Dermis microvascular lymphatic vessel endothelial cell (primary cell): Measurements from ENCODE around the gene CIAO2B. TPM values are rescaled to one million over a fixed set of nuclear protein-coding genes. Genes with fewer than 3 reads are reported as not detected.
"Not testable (repeated sequence)": the region's sequence is repeated elsewhere in the genome, so short reads cannot be mapped to it uniquely, and the experiment has no call there.

Source experiments
- DNase-seq, 2 donors: peaks; one replicate each; pipeline versions ENCODE4 v3.0.0 to v3.0.0-alpha.2; 2010; ENCODE audit warnings: low read depth in 2 of 2
- total RNA-seq: library from RNA; depleted of rRNA; stranded (reverse); fragments of >200 nt; gene quantifications from 2 replicates; pipeline ENCODE4 v1.2.1, GENCODE V29; 2014

Gene CIAO2B
- total RNA-seq, result 135 and 156 TPM in 2 replicates

- DNase-seq, result peak; percentile 78 to 87
Observed at GRCh38 chr16:66934138-66934838, at the start of gene CIAO2B. TSS of gene CIAO2B (minus strand) at chr16:66934402. CDS start at chr16:66934364, 38 bp downstream.

GRCh38 chr16:66983033-66983432 is 48.8 kb upstream of the CIAO2B start:
- no peak for DNase-seq

GRCh38 chr16:66979011-66979717 is 45.0 kb upstream of the CIAO2B start:
- no peak for DNase-seq

GRCh38 chr16:66977341-66978113 is 43.3 kb upstream of the CIAO2B start:
- DNase-seq, result peak; percentile 70 to 82

GRCh38 chr16:66976746-66977145 is 42.5 kb upstream of the CIAO2B start:
- no peak for DNase-seq

DNA sequence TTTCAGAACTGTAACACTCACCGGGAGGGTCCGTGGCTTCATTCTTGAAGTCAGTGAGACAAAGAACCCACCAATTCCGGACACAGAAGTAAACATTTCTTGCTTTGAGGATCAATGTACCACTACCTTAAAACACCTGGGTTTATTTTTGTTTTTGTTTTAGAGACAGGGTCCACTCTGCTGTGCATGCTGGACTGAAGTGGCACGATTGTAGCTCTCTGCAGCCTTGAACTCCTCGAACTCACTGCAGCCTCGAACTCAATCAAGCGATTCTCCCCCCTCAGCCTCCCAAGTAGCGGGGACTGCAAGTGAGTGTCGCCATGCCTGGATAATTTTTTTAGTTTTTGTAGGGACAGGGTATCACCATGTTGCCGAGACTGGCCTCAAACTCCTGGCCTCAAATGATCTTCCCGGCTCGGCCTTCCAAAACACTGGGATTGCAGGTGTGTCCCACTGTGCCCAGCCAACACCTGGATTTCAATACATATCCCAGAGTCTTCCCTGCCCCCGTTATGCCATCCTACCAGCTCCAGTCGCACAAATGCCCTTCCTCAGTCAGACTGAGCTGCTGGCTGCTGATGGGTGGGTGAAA is 41.2 kb upstream of the CIAO2B start:
- no peak for DNase-seq

DNA sequence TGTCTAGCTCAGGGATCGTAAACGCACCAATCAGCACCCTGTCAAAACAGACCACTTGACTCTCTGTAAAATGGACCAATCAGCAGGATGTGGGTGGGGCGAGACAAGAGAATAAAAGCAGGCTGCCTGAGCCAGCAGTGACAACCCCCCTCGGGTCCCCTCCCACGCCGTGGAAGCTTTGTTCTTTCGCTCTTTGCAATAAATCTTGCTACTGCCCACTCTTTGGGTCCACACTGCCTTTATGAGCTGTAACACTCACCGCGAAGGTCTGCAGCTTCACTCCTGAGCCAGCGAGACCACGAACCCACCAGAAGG is 40.7 kb upstream of the CIAO2B start:
- DNase-seq, result not testable (repeated sequence)

- not testable (repeated sequence) for DNase-seq
Observed at GRCh38 chr16:66974156-66974931, 40.1 kb upstream of the CIAO2B start.

DNA sequence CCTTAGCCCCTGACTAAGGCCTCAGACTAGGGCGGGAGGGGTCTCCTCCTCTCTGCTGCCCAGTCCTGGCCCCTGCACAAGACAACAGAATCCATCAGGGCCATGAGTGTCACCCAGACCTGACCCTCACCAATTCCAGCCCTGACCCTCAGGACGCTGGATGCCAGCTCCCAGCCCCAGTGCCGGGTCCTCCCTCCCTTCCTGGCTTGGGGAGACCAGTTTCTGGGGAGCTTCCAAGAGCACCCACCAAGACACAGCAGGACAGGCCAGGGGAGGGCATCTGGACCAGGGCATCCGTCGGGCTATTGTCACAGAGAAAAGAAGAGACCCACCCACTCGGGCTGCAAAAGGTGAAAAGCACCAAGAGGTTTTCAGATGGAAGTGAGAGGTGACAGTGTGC is 39.5 kb upstream of the CIAO2B start:
- no peak for DNase-seq

GRCh38 chr16:66972983-66973382 is 38.8 kb upstream of the CIAO2B start:
- DNase-seq, result no peak

GRCh38 chr16:66970775-66971720 is 36.8 kb upstream of the CIAO2B start:
- DNase-seq, result no peak

DNA sequence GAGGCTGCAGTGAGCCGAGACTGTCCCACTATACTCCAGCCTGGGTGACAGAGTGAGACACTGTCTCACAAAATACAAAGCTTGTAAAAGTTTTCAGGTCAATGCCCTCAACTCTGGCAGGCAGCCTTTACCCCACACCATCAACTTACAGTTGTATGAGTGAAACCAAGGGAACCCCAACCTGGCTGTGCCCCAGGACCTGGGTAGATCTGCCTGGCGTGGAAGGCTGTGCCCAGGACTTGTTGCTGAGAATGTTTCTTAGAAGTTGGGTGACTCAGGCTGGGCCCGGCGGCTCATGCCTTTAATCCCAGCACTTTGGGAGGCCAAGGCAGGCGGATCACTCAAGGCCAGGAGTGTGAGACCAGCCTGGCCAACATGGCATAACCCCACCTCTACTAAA is 34.6 kb upstream of the CIAO2B start:
- DNase-seq, result no peak

DNA sequence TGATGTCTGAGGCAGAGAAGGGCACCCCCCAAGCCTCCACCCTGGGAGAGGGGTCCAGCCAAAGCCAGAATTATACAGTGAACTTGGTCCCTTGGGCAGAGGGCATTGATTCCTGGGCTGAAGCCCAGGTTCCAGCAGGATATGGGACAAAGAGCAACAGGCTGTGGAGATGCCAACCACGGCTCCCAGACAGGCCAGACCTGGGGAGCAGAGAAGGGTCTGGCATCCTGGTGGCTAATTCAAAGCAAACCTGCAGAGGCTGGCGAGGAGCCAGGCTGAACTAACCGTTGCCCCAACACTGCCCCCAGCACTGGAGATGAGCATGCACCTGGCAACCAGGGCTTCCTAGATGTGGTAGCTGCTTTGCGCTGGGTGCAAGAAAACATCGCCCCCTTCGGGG is 29.8 kb upstream of the CIAO2B start:
- no peak for DNase-seq

- DNase-seq, result no peak
Observed at GRCh38 chr16:66961914-66962313, 27.7 kb upstream of the CIAO2B start.

GRCh38 chr16:66961065-66961744 is 27.0 kb upstream of the CIAO2B start, which contains the start of gene CES3:
TSS of gene CES3 (plus strand) at chr16:66961266. CDS start at chr16:66961308, 42 bp downstream.
- DNase-seq, result peak; percentile 28 to 66

DNA sequence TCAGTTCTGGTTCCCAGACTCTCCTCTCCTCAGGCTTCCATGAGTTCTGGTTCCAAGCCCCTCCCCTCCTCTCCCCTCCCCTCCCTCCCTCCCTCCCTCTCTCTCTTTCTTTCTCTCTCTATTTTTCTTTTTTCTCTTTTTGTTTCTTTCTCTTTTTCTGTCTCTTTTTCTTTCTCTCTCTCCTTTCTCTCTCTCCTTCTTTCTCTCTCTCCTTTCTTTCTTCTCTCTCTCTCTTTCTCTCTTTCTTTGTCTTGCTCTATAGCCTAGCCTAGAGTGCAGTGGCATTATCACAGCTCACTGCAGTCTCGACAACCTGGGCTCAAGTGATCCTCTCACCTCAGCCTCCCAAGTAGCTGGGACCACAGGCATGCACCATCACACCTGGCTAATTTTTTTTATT is 26.1 kb upstream of the CIAO2B start:
- no peak for DNase-seq

GRCh38 chr16:66959704-66960161 is 25.5 kb upstream of the CIAO2B start:
- DNase-seq, result no peak

DNA sequence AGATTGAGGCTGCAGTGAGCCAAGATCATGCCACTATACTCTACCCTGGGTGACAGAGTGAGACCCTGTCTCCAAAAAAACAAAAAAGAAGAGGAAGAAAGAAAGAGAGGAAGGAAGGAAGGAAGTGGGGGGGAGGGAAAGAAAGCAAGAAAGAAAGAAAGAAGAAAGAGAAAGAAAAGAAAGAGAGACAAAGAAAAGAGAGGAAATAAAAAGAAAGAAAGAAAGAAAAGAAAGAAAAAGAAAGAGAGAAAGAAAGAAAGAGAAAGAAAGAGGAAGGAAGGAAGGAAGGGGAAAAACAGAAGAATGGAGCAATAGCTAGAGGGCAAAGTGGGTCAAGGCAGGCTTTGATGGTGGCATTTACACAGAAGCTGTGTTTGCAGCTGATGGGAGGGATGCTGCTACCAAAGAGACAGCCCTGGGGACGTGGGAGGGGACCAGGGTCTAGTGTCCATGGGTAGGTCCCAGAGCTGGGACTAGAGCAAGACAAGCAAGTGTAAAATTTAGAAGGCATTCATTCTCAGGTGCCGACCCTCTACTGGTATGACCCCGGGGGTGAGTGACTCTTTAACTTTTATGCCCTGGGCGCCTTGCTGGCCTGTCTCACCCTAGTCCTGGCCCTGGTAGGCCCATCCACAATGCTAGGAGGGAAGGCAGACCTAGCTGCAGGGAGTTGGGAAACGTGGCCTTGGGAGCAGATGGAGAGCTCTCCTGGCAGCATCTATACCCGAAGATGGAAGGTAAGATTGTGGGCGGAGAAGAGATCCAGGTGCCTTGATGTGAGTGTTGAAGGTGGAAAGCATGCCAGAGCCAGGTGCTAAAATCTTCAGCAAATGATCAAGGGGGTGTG is 24.9 kb upstream of the CIAO2B start:
- DNase-seq, result no peak

DNA sequence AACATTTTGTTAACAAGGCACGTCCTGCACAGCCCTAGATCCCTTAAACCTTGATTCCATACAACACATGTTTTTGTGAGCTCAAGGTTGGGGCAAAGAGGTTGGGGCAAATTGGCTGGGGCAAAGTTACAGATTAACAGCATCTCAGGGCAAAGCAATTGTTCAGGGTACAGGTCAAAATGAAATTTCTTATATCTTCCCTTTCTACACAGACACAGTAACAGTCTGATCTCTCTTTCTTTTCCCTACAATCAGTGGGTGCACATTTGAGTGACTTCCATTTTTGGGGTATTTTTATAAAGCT is 21.9 kb upstream of the CIAO2B start:
- not testable (repeated sequence) for DNase-seq
